DOHH2 (cell line): Measurements from ENCODE around the gene HOXB7.
A peak's percentile ranks its signal among the peaks of the same experiment; 100 is the strongest.

Experiments used
- H3F3A ChIP-seq: fragments of 200-600 bp; sonication (generic), shearing (Covaris generic); 2 replicates; pipeline ENCODE4 v1.6.0; 2016; ENCODE audit warnings: antibody characterized with exemption, mild to moderate bottlenecking; ENCODE audit not compliant: control insufficient read depth, insufficient read depth
- H3K27ac ChIP-seq: fragments of 200-600 bp; sonication (generic); 2 replicates; pipeline ENCODE4 v1.5.1; 2014; ENCODE audit warnings: low read depth, mild to moderate bottlenecking, low read length, moderate library complexity
- H3K27me3 ChIP-seq: fragments of 200-600 bp; sonication (generic); 2 replicates; pipeline ENCODE4 v1.6.1; 2014; ENCODE audit warnings: mild to moderate bottlenecking, low read length, mixed read lengths; ENCODE audit not compliant: control insufficient read depth
- H3K36me3 ChIP-seq: fragments of 200-600 bp; sonication (generic); 2 replicates; pipeline ENCODE4 v1.6.1; 2014; ENCODE audit warnings: mild to moderate bottlenecking, low read length, moderate library complexity, mixed read lengths; ENCODE audit not compliant: control insufficient read depth
- H3K4me1 ChIP-seq: fragments of 200-600 bp; sonication (generic); 2 replicates; pipeline ENCODE4 v1.6.1; 2014; ENCODE audit warnings: mild to moderate bottlenecking, low read length, mixed read lengths; ENCODE audit not compliant: control insufficient read depth
- H3K4me2 ChIP-seq: fragments of 200-600 bp; sonication (generic); 2 replicates; pipeline ENCODE4 v1.6.0; 2014; ENCODE audit warnings: mild to moderate bottlenecking, low read length, moderate library complexity
- H3K4me3 ChIP-seq: fragments of 200-600 bp; sonication (generic); 2 replicates; pipeline ENCODE4 v1.5.1; 2014; ENCODE audit warnings: mild to moderate bottlenecking, low read length, mixed read lengths
- H3K79me2 ChIP-seq: fragments of 200-600 bp; sonication (generic); 2 replicates; pipeline ENCODE4 v1.6.1; 2014; ENCODE audit warnings: mild to moderate bottlenecking, low read length, mixed read lengths; ENCODE audit not compliant: control insufficient read depth
- H3K9me2 ChIP-seq: fragments of 200-600 bp; sonication (generic); replicated peaks from 2 replicates; pipeline ENCODE4 v1.6.1; 2014; ENCODE audit warnings: mild to moderate bottlenecking, low read length, mixed read lengths; ENCODE audit not compliant: control insufficient read depth
- H3K9me3 ChIP-seq: fragments of 200-600 bp; sonication (generic); 2 replicates; pipeline ENCODE4 v1.6.1; 2014; ENCODE audit warnings: antibody characterized with exemption, low read length, mixed read lengths; ENCODE audit not compliant: control insufficient read depth, insufficient read depth
- H4K20me1 ChIP-seq: fragments of 200-600 bp; sonication (generic); 2 replicates; pipeline ENCODE4 v1.6.0; 2014; ENCODE audit warnings: low read depth, mild to moderate bottlenecking, antibody characterized with exemption, low read length, moderate library complexity; ENCODE audit not compliant: control insufficient read depth, insufficient read depth
- EZH2phosphoT487 ChIP-seq: fragments of 200-600 bp; sonication (generic); IDR thresholded peaks from 2 replicates; pipeline ENCODE4 v1.6.1; 2017; ENCODE audit warnings: borderline replicate concordance, mild to moderate bottlenecking, antibody characterized with exemption, low read length, moderate library complexity, mixed read lengths
- TF ChIP-seq, protein P1 (sequence below): fragments of 200-600 bp; sonication (generic); IDR thresholded peaks from one replicate; pipeline ENCODE4 v1.5.1; 2014; ENCODE audit warnings: antibody characterized with exemption, mild to moderate bottlenecking, low read depth, low read length; ENCODE audit not compliant: poor library complexity, severe bottlenecking

The HOXB7 gene

DNA sequence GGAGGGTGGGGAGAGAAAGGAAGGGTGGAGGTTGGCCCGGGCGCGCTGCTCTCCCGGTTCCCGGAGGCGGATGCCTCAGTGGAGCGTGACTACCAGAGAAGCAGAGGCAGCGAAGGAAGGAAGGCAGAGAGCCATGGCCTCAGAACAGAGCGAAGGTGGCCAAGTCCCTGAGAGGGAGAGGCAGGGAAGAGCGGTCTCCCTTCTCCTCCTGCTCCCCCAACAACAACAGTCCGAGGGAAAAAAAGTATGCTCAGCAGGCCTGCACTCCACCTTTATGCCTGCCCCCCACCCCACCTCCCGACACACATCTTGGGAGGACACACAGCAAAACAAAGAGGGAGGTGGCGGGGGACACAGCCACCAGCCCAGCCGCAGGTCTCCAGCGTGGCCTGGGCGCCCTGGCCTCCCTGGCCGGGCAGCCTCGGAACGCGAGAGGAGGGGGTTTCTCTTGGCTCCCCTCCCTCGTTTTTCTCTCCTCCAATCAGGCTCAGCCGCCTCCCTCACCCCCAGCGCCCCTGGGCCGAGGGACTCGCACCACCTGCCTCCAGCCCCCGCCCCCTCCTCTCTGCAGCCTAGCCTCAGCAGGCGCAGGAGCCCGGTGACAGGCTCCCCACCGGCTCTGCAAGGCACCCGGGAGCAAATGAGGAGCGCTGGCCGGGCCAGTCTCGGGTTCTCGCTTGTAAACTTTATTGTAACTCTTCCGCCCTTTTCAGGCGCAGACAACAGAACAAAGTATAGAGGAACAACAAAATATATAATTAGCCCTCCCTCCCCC, 1.1 kb upstream of the HOXB7 start:
- H3K36me3 ChIP-seq: no peaks in the 10 kb centered on the region
- peaks cover 43% of the 10 kb centered on the region for H3K27me3 ChIP-seq
- H3K27ac ChIP-seq: no peak overlapping the region
- no peaks in the 10 kb centered on the region for H4K20me1 ChIP-seq
- no peaks in the 10 kb centered on the region for H3K9me2 ChIP-seq
- peak overlapping the region; percentile 82 for H3K4me2 ChIP-seq
- peak overlapping the region; percentile 83 for H3K4me3 ChIP-seq
- no peaks in the 10 kb centered on the region for H3K9me3 ChIP-seq
- TF ChIP-seq EZH2phosphoT487: no peak
- TF ChIP-seq, protein P1, sequence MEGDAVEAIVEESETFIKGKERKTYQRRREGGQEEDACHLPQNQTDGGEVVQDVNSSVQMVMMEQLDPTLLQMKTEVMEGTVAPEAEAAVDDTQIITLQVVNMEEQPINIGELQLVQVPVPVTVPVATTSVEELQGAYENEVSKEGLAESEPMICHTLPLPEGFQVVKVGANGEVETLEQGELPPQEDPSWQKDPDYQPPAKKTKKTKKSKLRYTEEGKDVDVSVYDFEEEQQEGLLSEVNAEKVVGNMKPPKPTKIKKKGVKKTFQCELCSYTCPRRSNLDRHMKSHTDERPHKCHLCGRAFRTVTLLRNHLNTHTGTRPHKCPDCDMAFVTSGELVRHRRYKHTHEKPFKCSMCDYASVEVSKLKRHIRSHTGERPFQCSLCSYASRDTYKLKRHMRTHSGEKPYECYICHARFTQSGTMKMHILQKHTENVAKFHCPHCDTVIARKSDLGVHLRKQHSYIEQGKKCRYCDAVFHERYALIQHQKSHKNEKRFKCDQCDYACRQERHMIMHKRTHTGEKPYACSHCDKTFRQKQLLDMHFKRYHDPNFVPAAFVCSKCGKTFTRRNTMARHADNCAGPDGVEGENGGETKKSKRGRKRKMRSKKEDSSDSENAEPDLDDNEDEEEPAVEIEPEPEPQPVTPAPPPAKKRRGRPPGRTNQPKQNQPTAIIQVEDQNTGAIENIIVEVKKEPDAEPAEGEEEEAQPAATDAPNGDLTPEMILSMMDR: no peak
- no peaks in the 10 kb centered on the region for H3F3A ChIP-seq
- H3K79me2 ChIP-seq: no peaks in the 10 kb centered on the region
- H3K4me1 ChIP-seq: peaks cover 24% of the 10 kb centered on the region

DNA sequence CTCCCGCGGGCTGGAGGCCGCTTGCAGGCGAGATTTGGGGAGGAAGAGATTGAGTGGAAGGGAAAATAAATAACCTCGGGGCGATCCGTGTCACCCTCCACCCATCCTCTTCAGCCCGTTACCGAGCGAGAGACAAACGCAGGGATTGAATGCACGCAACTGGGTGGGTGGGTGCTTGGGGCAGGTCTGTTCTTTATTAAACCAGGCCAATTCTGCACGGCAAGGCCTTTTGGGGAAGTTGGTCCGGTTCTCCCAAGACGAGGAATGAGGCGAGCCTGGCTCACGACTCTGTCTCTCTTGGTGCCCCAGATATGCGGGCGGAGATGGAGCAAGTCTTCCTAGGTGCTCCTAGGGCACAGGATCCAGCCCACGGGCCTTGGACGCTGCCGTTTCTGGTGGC, 396 bp upstream of the HOXB7 start:
- H3K4me2 ChIP-seq: peak overlapping the region; percentile 82
- peak overlapping the region; percentile 83 for H3K4me3 ChIP-seq
- H3K27me3 ChIP-seq: peaks cover 37% of the 10 kb centered on the region
- H3K36me3 ChIP-seq: no peaks in the 10 kb centered on the region
- TF ChIP-seq EZH2phosphoT487: no peak
- TF ChIP-seq, protein P1: no peak
- no peaks in the 10 kb centered on the region for H3K9me3 ChIP-seq
- no peaks in the 10 kb centered on the region for H3K9me2 ChIP-seq
- peaks cover 24% of the 10 kb centered on the region for H3K4me1 ChIP-seq
- no peak overlapping the region for H3K27ac ChIP-seq
- H3F3A ChIP-seq: no peaks in the 10 kb centered on the region
- no peaks in the 10 kb centered on the region for H3K79me2 ChIP-seq
- no peaks in the 10 kb centered on the region for H4K20me1 ChIP-seq

DNA sequence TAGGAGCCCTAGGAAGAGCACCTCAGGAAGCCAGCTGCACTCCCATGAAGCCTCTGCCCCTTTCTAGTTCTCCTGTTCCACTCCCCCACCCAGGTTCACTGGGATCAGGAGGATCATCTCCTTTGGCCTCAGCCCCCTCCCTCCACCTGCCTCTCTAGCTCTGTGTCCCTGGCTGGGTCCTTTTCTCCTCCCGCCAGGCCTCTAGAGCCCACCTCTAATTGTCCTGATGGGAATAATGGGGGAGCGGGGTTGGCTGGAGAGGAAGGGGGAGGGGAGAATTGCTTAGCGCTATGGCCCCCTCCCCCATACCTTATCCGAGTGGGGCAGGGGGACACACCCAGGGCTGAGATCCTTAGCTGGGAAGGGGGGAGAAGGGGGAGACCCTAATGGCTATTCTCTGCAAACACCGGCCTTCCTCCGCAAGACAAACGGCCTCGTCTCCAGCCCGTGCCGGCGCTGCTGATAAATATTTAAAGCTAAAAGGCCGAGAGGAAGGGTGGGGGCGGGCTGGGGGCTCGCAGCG, 997 bp downstream of the HOXB7 start:
- Histone ChIP-seq H3K79me2 (no peaks in the 10 kb centered on the region), H3K27ac (no peak overlapping the region), H3K36me3 (no peaks in the 10 kb centered on the region), H3K4me2 (peak overlapping the region; percentile 82), H4K20me1 (no peaks in the 10 kb centered on the region), H3K9me2 (no peaks in the 10 kb centered on the region), H3K9me3 (no peaks in the 10 kb centered on the region), H3K27me3 (peaks cover 29% of the 10 kb centered on the region), H3K4me3 (peak overlapping the region; percentile 83), H3F3A (no peaks in the 10 kb centered on the region), H3K4me1 (peaks cover 24% of the 10 kb centered on the region)
- TF ChIP-seq, protein P1: no peak
- TF ChIP-seq EZH2phosphoT487: no peak
